Breast epithelium (tissue), 3 donors: ENCODE measurements around the gene FLCN.

ENCODE experiments used
- CTCF ChIP-seq, 3 donors: fragments of 450-650 bp; IDR thresholded peaks; one replicate each; pipeline ENCODE4 v1.5.1; 2016 to 2017; ENCODE audit warnings: antibody characterized with exemption in 3 of 3, mild to moderate bottlenecking in 3 of 3, moderate library complexity in 3 of 3
- POLR2A ChIP-seq: fragments of 450-650 bp; IDR thresholded peaks from one replicate; pipeline ENCODE4 v1.6.1; 2016; ENCODE audit warnings: antibody characterized with exemption, mild to moderate bottlenecking, moderate library complexity

- no peak for TF ChIP-seq CTCF (IDR thresholded peaks at IDR 0.05)
- TF ChIP-seq POLR2A: no peak
Observed at GRCh38 chr17:17204635-17205231, 32.2 kb downstream of the FLCN start.
